Bronchial epithelial cell (primary cell): ENCODE results near the gene VSIG4. TPM values are rescaled to one million over a fixed set of nuclear protein-coding genes. Genes with fewer than 3 reads are reported as not detected.

Experiments
- DNase-seq: peaks from one replicate; pipeline ENCODE4 v3.0.0-alpha.2; 2010; ENCODE audit warnings: low read depth
- FAIRE-seq: peaks from 2 replicates; lab custom pipeline; 2011; peaks lifted over from hg19 to GRCh38; lab: Jason Lieb, UNC
- H3K27me3 ChIP-seq: 2 replicates; pipeline ENCODE4 v1.5.1; 2011; ENCODE audit warnings: low read length; ENCODE audit not compliant: control insufficient read depth, insufficient read depth
- H3K36me3 ChIP-seq: 2 replicates; pipeline ENCODE4 v1.5.1; 2011; ENCODE audit warnings: low read length; ENCODE audit not compliant: control insufficient read depth, insufficient read depth
- H3K4me3 ChIP-seq: 2 replicates; pipeline ENCODE4 v1.5.1; 2011; ENCODE audit warnings: mild to moderate bottlenecking, low read depth, low read length, control low read depth
- total RNA-seq: library from RNA; depleted of rRNA; stranded (reverse); fragments of >200 nt; gene quantifications from 2 replicates; pipeline ENCODE4 v1.2.1, GENCODE V29; 2014
- TF ChIP-seq, protein P1 (sequence below): IDR thresholded peaks from 2 replicates; pipeline ENCODE4 v1.5.1; 2011; ENCODE audit warnings: mild to moderate bottlenecking, moderate library complexity, low read length, control low read depth, inconsistent platforms; ENCODE audit not compliant: insufficient read depth, severe bottlenecking

Gene VSIG4
- total RNA-seq, 1 donor from 2014 or later: not detected

DNA sequence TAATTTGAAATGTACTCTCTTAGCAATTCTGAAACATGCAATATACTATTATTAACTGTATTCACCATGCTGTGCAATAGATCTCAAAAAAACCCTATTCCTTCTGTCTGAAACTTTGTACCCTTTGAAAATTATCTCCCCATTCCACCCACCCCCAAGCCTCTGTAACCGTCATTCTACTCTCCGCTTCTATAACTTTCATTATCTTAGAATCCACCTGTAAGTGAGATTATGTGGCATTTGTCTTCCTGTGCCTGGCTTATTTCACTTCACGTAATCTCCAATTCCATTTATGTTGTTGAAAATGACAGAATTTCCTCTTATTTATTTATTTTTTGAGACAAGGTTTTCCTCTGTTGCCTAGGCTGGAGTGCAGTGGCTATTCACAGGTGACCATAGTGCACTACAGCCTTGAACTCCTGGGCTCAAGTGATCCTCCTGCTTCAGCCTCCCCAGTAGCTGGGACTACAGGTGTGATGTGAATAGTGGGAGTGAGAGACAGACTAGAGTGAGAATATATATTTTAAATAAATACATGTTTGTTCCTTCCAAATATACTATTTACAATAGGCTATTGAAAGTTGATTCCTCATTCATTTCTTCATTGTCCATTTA is 30.5 kb downstream of the VSIG4 start:
- H3K4me3 ChIP-seq: no peak overlapping the region
- TF ChIP-seq, protein P1, sequence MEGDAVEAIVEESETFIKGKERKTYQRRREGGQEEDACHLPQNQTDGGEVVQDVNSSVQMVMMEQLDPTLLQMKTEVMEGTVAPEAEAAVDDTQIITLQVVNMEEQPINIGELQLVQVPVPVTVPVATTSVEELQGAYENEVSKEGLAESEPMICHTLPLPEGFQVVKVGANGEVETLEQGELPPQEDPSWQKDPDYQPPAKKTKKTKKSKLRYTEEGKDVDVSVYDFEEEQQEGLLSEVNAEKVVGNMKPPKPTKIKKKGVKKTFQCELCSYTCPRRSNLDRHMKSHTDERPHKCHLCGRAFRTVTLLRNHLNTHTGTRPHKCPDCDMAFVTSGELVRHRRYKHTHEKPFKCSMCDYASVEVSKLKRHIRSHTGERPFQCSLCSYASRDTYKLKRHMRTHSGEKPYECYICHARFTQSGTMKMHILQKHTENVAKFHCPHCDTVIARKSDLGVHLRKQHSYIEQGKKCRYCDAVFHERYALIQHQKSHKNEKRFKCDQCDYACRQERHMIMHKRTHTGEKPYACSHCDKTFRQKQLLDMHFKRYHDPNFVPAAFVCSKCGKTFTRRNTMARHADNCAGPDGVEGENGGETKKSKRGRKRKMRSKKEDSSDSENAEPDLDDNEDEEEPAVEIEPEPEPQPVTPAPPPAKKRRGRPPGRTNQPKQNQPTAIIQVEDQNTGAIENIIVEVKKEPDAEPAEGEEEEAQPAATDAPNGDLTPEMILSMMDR: no peak
- FAIRE-seq: no peak
- no peaks in the 10 kb centered on the region for H3K36me3 ChIP-seq
- no peaks in the 10 kb centered on the region for H3K27me3 ChIP-seq
- no peak for DNase-seq

DNA sequence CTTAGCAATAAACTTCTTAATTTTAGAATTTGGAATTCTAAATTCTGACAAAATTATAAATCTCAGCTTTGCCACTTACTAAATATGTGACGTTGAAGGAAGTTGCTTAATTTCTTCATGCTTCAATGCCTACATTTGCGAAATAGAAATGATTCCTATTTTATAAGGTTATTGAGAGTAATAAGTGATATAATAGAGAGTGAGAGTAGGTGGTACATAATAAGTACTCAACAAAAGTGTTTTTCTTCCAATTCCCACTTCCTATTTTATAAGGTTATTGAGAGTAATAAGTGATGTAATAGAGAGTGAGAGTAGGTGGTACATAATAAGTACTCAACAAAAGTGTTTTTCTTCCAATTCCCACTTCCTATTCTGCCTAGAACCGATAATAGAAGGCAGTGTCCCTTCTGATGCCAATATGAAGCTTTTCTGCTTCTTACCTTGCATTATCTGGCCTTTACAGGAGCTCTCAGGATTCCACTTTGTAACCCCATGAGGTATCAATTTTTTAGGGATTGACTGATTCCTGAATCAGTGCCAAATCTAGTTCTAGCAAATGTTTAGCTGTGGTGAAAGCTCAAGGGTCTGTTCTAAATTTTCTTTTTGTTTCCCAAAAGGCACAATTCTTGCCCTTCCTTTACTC is 31.4 kb downstream of the VSIG4 start:
- no peak for DNase-seq
- Histone ChIP-seq H3K4me3 (no peak overlapping the region), H3K36me3 (no peaks in the 10 kb centered on the region), H3K27me3 (no peaks in the 10 kb centered on the region)
- TF ChIP-seq, protein P1: no peak
- no peak for FAIRE-seq

DNA sequence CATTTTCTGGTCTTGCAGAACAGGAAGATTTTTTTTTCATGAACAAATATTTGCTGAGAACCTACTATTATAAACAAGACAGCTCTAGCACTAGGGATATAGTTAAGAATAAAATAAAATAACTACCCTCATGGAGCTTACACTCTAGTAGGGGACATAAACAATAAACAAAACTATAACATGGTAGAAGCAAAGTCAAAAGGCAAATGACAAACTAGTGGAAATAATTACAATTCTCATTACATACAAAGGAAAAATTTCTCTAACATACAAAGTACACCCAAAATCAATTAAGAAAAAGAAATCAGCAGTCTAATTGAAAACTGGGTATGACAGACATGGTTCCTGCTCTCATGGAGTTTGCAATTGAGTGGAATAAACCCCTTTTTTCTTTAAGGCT is 32.0 kb downstream of the VSIG4 start:
- FAIRE-seq: no peak
- Histone ChIP-seq H3K27me3 (no peaks in the 10 kb centered on the region), H3K36me3 (no peaks in the 10 kb centered on the region), H3K4me3 (no peak overlapping the region)
- no peak for DNase-seq
- TF ChIP-seq, protein P1: no peak

DNA sequence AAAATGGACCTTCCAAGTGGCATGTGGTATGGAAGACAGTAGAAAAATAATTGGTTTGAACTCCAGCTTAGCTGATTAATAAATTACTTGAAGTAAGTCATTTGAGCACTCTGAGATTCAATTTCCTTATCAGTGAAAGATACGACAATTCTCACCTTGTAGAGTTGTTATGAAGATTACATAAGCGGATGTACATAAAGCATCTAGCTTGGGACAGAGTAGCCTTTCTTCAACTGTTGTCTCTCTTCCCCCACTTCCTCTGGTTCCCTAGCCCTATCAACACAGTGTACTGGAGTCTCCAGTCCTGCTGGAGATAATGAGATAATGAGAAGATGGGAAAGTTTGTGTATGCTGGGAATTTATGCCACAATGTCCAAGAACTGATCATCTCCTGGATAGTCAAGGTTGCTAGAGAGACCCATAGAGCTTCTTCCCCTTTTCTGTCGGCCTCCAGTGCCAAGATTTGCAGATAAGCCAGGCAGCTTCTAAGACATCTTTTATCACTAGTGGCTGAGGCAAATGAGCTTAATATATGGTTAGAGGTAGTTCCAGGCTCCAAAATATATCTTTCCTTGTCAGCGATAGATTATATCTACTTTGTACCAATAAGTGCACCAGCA is 33.9 kb downstream of the VSIG4 start:
- FAIRE-seq (no peak), DNase-seq (no peak)
- Histone ChIP-seq H3K27me3 (no peaks in the 10 kb centered on the region), H3K4me3 (no peak overlapping the region), H3K36me3 (no peaks in the 10 kb centered on the region)
- TF ChIP-seq, protein P1: no peak

DNA sequence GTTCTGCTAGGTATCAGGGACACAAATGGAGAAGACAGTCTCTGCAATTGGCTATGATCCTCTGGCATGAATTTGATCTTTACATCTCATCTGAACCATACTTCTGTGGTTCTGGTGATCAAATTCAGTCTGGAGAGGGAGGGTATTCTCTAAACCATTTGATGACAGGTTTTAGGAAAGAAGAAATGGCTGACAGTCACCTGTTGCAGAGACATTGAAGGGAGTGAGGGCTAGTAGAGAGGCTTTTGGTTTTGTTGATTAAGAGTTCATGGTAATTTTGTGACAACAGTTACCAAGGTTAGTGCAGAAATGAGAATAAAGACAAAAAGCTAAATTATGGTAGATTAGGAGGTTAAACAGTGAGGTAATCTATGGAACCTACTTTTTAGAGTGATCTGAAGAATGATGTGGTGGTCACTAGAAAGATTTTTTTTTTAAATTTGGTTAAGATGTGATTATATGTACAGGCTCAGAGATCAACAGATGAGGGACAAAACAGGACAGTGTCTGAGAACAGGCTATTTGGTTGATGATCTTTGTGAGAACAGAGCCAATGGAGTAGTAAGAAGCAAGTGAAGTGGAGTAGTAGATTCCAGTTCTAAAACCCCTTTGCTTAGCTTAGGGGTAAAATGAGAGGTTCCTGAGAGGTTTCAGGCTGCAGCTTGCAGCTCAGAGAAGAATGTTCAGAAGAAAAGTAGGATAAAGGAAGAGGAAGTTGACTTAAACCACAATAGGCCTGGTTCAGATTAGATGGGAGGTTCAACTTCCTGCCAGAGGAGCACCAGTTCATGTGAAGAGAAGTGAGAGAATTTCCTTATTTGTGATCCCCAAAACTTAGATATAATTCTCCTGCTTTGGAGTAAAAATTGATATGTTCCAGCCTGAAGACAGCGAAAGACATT is 34.7 kb downstream of the VSIG4 start:
- FAIRE-seq: no peak
- TF ChIP-seq, protein P1: no peak

More for the DNA sequence above, 34.7 kb downstream of the VSIG4 start:
- Histone ChIP-seq H3K27me3 (no peaks in the 10 kb centered on the region), H3K4me3 (no peak overlapping the region), H3K36me3 (no peaks in the 10 kb centered on the region)
- no peak for DNase-seq
